NCI-H1092 treated with DMSO at 0.1 percent for 48 hours (cell line): ENCODE results near the gene DOP1B.
"Not testable (repeated sequence)": the region's sequence is repeated elsewhere in the genome, so short reads cannot be mapped to it uniquely, and the experiment has no call there.

Source experiments
- DNase-seq: peaks from one replicate; lab custom pipeline; 2025; lab: John Stamatoyannopoulos, UW

The DOP1B gene

GRCh38 chr21:36156815-36157670 is at the start of gene DOP1B:
Gene DOP1B (plus strand): TSS chr21:36156824. CDS start chr21:36164734, 7,910 bp downstream.
- no peak for DNase-seq

GRCh38 chr21:36109868-36110267 is 46.8 kb upstream of the DOP1B start:
- no peak for DNase-seq

- DNase-seq: no peak
Measured at GRCh38 chr21:36111238-36111637, 45.4 kb upstream of the DOP1B start.

GRCh38 chr21:36113647-36114428 is 42.8 kb upstream of the DOP1B start:
- peak; percentile 49 for DNase-seq

GRCh38 chr21:36115138-36115730 is 41.4 kb upstream of the DOP1B start:
- DNase-seq: no peak

GRCh38 chr21:36117286-36117741 is 39.3 kb upstream of the DOP1B start:
- DNase-seq: no peak

- DNase-seq: no peak
Measured at GRCh38 chr21:36120304-36120888, 36.2 kb upstream of the DOP1B start.

- DNase-seq: no peak
Measured at GRCh38 chr21:36122977-36123376, 33.6 kb upstream of the DOP1B start.

GRCh38 chr21:36124395-36124794 is 32.2 kb upstream of the DOP1B start:
- DNase-seq: no peak

- DNase-seq: peak; percentile 67
Measured at GRCh38 chr21:36125512-36126207, 31.0 kb upstream of the DOP1B start.

GRCh38 chr21:36126208-36126565 is 30.4 kb upstream of the DOP1B start:
- no peak for DNase-seq

- DNase-seq: no peak
Measured at GRCh38 chr21:36126621-36127110, 30.0 kb upstream of the DOP1B start.

- DNase-seq: no peak
Measured at GRCh38 chr21:36127250-36127904, 29.2 kb upstream of the DOP1B start.

- no peak for DNase-seq
Measured at GRCh38 chr21:36127977-36128376, 28.6 kb upstream of the DOP1B start.

- no peak for DNase-seq
Measured at GRCh38 chr21:36129219-36129618, 27.4 kb upstream of the DOP1B start.

- not testable (repeated sequence) for DNase-seq
Measured at GRCh38 chr21:36130414-36130762, 26.2 kb upstream of the DOP1B start.

- DNase-seq: not testable (repeated sequence)
Measured at GRCh38 chr21:36130839-36131238, 25.8 kb upstream of the DOP1B start.

- DNase-seq: no peak
Measured at GRCh38 chr21:36132696-36133095, 23.9 kb upstream of the DOP1B start.

GRCh38 chr21:36134803-36135390 is 21.7 kb upstream of the DOP1B start, which contains the start of gene CBR3:
Gene CBR3 (plus strand): TSS chr21:36135079. CDS start chr21:36135193, 114 bp downstream.
- DNase-seq: peak; percentile 46

- DNase-seq: peak; percentile 67
Measured at GRCh38 chr21:36135391-36136102, 21.1 kb upstream of the DOP1B start.
